Measurements from ENCODE around the gene NUSAP1.

- no peak for TF ChIP-seq CTCF (IDR thresholded peaks at IDR 0.05)
- TF ChIP-seq EP300 (IDR thresholded peaks at IDR 0.05): no peak
Measured at GRCh38 chr15:41284427-41285177, 48.1 kb upstream of the NUSAP1 start.

Data from upper lobe of left lung (tissue), 4 donors.